ENCODE measurements around the gene FCHSD2.
"Not testable (repeated sequence)": the region's sequence is repeated elsewhere in the genome, so short reads cannot be mapped to it uniquely, and the experiment has no call there.

FCHSD2 gene

GRCh38 chr11:73152086-73152853 lies 10.2 kb upstream of the FCHSD2 start:
- in situ Hi-C loops (cut with HindIII; ENCODE audit: low sequenced_read_pairs): no loop called here

GRCh38 chr11:73151416-73151815 lies 9.3 kb upstream of the FCHSD2 start:
- in situ Hi-C loops (cut with HindIII; ENCODE audit: low sequenced_read_pairs): no loop called here

DNA sequence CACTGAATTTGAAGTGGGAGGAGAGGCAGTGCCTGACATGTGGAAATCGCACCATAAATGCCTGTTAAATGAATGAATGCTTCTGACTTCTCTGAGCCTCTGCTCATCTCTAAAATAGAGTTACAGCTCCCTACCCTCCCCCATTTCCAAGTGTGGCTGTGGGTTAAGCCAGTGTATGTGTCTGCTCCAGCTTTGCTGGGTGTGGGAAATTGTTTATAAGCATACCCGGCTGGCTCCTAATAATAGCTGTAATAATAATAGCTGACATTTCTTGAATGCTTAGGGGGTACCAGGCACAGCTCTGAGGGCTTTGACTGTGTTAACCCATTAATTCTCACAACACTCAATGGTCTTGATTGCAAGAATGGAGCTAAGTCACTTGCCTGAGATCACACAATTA lies 7.0 kb upstream of the FCHSD2 start:
- in situ Hi-C loops (cut with HindIII; ENCODE audit: low sequenced_read_pairs): no loop called here

DNA sequence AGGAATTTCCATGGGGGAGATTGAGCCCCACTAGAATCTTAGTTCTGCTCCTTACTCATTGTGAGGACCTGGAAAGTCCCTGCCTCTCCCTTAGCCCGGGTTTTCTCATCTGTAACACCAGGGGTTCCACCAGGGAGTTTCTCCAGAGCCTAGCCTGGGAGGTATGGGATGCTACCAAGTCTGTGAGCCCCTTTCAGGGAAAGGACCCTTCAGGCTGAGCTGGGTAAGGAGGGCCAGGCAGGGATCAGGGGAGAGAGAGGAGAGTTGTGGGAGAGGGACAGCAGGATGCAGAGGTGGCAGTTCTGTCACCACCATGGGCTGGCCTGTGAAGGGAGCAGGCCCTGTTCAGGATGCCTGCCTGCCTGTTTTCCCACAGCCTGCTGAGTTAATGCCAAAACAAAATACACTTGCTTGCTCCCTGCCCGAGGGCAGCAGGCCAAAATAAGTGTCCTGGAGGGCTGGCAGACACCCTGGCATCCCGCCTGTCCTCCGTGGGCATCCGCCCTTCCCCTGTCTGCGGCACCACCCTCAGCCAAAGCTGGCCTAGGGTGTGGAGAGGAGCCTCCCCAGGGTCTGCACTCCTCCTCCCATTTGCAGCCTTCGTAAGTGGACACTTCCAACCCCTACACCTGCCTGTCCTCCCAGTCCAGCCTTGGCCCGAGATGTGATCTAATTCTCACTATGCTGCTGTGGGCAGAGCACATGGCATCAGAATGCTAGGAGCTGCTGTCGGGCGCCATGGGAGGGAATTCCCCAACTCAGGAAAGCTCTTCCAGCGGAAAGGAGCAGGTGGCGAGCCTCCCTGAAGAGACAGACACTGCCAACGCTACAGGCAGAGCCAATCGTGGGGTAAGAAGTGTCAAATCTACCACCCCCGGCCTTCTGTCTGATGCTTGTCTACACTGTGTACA lies 5.9 kb upstream of the FCHSD2 start:
- in situ Hi-C loops (cut with HindIII; ENCODE audit: low sequenced_read_pairs): no loop called here

GRCh38 chr11:73145986-73146575 lies 4.0 kb upstream of the FCHSD2 start:
- in situ Hi-C loops (cut with HindIII; ENCODE audit: low sequenced_read_pairs): no loop called here

- in situ Hi-C loops (cut with HindIII; ENCODE audit: low sequenced_read_pairs): no loop called here
Observed at GRCh38 chr11:73143126-73143838, 1.2 kb upstream of the FCHSD2 start.

- in situ Hi-C loops (cut with HindIII; ENCODE audit: low sequenced_read_pairs): no loop called here
Observed at GRCh38 chr11:73141309-73142127, 600 bp downstream of the FCHSD2 start.

- in situ Hi-C loops (cut with HindIII; ENCODE audit: low sequenced_read_pairs): no loop called here
Observed at GRCh38 chr11:73141031-73141308, 1.1 kb downstream of the FCHSD2 start.

DNA sequence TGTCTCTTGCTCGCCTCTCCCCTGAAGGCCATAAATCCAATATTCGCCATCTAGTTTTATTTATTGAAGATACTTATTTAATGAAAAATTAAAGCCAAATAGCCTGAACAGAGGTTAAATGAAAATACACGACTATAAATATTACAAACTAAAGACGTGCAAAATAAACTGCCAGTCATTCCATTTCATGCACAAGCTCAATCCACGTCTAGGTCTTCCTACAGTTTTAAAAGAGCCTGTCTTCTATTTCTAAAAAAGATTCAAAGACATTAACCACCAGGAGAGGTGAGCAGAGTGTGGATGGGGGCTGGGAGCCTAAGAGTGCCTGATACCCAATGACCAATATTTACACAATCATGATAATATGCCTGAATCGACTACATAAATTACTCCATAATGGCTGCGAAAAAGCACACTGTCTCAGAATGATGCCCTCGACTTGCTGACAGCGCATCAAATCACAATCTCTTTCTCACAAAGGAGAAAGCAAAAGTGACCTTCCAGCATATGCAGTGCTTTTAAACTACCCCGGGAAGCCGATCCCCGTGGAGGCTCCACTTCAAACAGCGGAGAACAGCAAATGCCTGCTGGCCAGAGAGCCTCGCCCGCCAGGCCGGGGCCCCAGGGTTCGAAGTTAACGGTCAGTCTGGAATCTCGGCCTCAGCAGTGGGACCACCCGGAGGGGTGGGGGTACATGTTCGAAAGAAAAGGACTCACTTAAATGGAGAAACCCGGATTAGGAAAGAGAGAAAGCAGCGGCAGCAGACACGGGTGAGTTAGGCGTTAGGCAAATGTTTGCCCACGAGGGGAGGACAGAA lies 1.7 kb downstream of the FCHSD2 start:
- in situ Hi-C loops (cut with HindIII; ENCODE audit: low sequenced_read_pairs): no loop called here

GRCh38 chr11:73139476-73140198 lies 2.5 kb downstream of the FCHSD2 start:
- in situ Hi-C loops (cut with HindIII; ENCODE audit: low sequenced_read_pairs): no loop called here

DNA sequence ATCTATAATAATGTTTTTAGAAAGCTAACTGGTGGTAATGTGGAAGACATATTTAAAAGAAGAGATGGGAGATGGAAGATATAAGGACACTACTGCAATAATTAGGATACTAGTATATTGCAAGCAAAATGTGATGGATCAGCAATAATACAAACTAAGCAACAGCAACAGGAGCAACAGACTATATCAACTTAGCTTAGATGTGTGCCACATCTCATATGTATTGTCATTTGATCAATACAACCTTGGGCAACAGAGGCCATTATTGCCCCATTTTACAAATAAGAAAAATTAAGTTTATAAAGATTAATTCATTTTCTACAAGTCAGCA lies 4.2 kb downstream of the FCHSD2 start:
- in situ Hi-C loops (cut with HindIII; ENCODE audit: low sequenced_read_pairs): no loop called here

DNA sequence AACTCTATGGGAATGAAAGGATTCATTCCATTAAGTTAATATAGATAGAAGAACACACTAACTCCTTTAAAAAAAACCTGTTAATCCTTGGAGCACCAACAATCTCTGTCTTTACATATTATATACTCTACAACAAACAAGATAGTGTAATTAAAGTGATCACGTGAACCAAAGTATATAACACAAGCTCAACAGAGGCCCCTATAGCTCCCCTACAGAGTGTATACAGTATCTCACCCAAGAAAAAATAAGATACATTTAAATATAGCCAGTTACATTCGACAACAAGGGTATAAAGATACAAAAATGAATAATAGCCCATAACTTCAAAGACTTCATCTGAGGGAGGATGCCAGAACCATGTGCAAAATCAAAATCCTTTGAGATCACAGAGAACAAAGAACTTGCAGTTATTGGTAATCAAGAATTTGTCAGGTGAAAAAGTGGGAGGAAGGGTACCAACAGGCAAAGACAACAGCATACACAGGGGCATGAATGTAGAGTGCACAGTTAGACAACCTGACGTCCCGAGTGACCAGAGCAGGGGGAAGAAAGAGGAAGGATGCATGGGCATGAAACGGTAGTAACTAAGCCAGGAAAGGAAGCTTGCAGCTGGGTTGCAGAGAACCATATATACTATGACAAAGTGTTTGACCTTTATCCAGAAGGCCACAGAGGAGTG lies 4.7 kb downstream of the FCHSD2 start:
- in situ Hi-C loops (cut with HindIII; ENCODE audit: low sequenced_read_pairs): no loop called here

GRCh38 chr11:73136722-73137121 lies 5.4 kb downstream of the FCHSD2 start:
- in situ Hi-C loops (cut with HindIII; ENCODE audit: low sequenced_read_pairs): not testable (repeated sequence)

DNA sequence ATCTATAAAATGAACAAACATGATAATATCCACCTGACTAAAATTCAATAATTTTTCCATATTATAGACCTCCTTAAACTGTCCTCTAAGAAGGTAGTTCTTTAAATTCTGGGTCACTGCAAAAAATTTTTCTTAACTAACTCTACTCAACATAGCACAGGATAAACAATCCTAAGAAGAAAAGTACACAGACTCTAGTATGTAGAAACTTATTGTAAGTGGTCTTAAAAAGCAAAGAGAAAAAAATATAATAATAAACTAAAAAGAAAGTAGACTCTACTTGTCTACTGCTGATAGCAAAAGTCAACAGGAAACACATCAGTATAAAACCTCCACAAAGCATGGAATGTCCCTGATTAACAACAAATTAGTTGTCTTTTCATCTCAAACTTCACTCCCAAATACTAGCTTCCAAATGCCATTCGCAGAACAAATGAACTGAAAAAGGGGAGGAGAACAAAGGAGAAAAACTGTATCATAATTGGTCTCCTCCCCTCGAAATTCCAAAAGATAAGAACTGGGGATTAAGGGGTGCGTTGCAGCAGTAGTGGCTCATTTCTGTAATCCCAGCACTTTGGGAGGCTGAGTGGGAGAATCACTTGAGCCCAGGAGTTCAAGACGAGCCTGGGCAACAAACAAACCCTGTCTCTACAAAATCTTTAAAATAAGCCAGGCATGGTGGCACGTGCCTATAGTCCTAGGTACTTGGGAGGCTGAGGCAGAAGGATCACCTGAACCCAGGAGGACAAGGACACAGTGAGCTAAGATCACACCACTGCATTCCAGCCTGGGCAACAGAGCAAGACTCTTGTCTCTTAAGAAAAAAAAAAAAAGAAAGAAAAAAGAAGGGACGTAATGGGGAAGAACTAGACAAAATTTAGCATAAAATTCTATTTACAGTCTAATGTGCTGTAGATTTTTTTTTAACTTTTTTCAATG lies 6.5 kb downstream of the FCHSD2 start:
- in situ Hi-C loops (cut with HindIII; ENCODE audit: low sequenced_read_pairs): no loop called here

- in situ Hi-C loops (cut with HindIII; ENCODE audit: low sequenced_read_pairs): not testable (repeated sequence)
Observed at GRCh38 chr11:73132349-73132748, 9.8 kb downstream of the FCHSD2 start.

GRCh38 chr11:73130181-73130580 lies 11.9 kb downstream of the FCHSD2 start:
- in situ Hi-C loops (cut with HindIII; ENCODE audit: low sequenced_read_pairs): no loop called here

DNA sequence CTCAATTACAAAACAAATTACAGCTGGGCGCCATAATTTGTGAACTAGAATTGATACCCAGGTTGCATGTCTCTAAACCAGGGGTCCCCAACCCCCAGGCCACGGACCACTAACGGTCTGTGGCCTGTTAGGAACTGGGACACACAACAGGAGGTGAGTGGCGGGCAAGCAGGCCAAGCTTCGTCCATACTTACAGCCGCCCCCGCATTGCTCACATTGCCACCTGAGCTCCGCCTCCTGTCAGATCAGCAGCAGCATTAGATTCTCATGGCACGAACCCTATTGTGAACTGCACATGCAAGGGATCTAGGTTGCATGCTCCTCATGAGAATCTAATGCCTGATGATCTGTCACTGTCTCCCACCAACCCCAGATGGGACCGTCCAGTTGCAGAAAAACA lies 12.9 kb downstream of the FCHSD2 start:
- in situ Hi-C loops (cut with HindIII; ENCODE audit: low sequenced_read_pairs): no loop called here
